ENCODE measurements around the gene CHAC1.

CHAC1 gene

DNA sequence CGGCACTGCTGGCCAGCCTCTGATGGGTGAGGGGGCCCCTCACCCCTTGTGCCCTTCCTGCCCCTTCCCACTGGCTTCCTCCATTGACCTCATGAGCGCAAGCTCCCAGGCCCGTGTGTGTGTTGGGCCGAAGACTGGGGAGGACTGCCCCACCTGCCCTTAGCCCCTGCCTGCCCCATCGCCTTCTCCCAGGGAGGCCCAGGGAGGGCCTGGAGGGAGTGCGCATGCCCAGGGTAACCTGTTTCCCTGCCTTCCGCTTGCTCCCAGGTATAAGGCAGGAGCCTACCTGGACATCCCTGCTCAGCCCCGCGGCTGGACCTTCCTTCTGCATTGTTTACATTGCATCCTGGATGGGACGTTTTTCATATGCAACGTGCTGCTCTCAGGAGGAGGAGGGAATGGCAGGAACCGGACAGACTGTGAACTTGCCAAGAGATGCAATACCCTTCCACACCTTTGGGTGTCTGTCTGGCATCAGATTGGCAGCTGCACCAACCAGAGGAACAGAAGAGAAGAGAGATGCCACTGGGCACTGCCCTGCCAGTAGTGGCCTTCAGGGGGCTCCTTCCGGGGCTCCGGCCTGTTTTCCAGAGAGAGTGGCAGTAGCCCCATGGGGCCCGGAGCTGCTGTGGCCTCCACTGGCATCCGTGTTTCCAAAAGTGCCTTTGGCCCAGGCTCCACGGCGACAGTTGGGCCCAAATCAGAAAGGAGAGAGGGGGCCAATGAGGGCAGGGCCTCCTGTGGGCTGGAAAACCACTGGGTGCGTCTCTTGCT, 15.3 kb upstream of the CHAC1 start:
- DNase-seq, result no peak
- Histone ChIP-seq H3K4me3 (ENCODE audit: low read depth, low read length) (no peak overlapping the region), H3K36me3 (peaks cover 19% of the 10 kb centered on the region), H3K27ac (no peak overlapping the region), H3K27me3 (ENCODE audit: insufficient read depth, low read depth, severe bottlenecking) (no peaks in the 10 kb centered on the region), H3K9me3 (ENCODE audit: severe bottlenecking) (no peaks in the 10 kb centered on the region)
- TF ChIP-seq, protein P1, sequence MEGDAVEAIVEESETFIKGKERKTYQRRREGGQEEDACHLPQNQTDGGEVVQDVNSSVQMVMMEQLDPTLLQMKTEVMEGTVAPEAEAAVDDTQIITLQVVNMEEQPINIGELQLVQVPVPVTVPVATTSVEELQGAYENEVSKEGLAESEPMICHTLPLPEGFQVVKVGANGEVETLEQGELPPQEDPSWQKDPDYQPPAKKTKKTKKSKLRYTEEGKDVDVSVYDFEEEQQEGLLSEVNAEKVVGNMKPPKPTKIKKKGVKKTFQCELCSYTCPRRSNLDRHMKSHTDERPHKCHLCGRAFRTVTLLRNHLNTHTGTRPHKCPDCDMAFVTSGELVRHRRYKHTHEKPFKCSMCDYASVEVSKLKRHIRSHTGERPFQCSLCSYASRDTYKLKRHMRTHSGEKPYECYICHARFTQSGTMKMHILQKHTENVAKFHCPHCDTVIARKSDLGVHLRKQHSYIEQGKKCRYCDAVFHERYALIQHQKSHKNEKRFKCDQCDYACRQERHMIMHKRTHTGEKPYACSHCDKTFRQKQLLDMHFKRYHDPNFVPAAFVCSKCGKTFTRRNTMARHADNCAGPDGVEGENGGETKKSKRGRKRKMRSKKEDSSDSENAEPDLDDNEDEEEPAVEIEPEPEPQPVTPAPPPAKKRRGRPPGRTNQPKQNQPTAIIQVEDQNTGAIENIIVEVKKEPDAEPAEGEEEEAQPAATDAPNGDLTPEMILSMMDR (IDR thresholded peaks at IDR 0.05; ENCODE audit: low read depth, low read length), result peak; percentile 35; the same call in 1 of the 2 replicates

- Histone ChIP-seq H3K36me3 (peaks cover 19% of the 10 kb centered on the region), H3K27ac (no peak overlapping the region), H3K4me3 (ENCODE audit: low read depth, low read length) (no peak overlapping the region), H3K27me3 (ENCODE audit: insufficient read depth, low read depth, severe bottlenecking) (no peaks in the 10 kb centered on the region), H3K9me3 (ENCODE audit: severe bottlenecking) (no peaks in the 10 kb centered on the region)
- TF ChIP-seq, protein P1 (IDR thresholded peaks at IDR 0.05; ENCODE audit: low read depth, low read length), result no peak
- DNase-seq, result no peak
Observed at GRCh38 chr15:40938536-40938870, 14.8 kb upstream of the CHAC1 start.

DNA sequence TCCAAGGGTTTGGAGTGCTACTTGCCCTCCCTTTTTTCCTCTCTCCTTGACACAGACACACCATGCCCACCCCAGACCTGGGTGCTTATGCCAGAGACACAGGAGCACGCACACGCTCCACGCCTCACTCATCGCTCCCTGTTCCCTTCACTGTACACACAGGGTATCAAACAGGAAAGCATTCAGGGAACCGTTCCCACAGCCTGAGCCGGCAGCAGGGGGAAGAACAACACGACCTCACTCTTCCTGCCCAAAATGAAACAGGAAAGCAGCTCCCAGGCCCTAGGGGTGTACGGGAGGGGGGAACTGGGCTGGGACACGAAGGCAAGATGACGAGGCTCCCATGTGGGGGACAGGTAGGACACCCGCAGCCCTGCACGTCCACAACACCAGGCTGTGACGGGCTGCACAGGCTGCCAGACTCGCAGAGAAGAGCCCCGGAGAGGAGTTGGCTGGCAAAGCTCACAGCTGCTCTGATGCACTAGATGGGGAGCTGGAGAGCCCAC, 12.9 kb upstream of the CHAC1 start:
- no peaks in the 10 kb centered on the region for H3K27me3 ChIP-seq (ENCODE audit: insufficient read depth, low read depth, severe bottlenecking)
- no peak overlapping the region for H3K4me3 ChIP-seq (ENCODE audit: low read depth, low read length)
- peaks cover 15% of the 10 kb centered on the region for H3K36me3 ChIP-seq
- no peak for DNase-seq
- H3K9me3 ChIP-seq (ENCODE audit: severe bottlenecking), result no peaks in the 10 kb centered on the region
- no peak overlapping the region; the same call in 1 of the 2 replicates for H3K27ac ChIP-seq
- TF ChIP-seq, protein P1 (IDR thresholded peaks at IDR 0.05; ENCODE audit: low read depth, low read length), result no peak

DNA sequence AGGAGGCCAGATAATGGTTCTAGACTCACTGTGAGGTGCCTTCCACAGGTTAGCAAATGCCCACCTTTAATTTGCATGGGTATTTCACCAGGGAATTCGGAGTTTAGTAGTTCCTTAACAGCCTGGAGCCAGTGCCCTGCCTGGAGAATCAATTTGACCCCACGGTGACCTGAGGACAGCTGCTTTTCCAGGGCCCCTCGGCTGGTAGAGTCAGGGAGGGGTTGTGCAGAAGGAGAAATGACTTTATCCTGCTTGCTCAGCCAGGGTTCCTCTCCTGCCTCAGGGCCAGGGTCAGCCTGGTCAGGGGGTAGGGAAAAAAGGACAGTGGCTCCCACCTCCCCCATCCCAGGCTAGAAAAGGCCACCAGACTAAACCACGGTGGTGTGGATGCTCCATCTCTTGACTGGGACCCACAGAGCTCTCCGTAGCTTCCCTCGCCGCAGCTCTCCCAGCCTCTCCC, 12.2 kb upstream of the CHAC1 start:
- Histone ChIP-seq H3K36me3 (peaks cover 10% of the 10 kb centered on the region), H3K9me3 (ENCODE audit: severe bottlenecking) (no peaks in the 10 kb centered on the region), H3K27me3 (ENCODE audit: insufficient read depth, low read depth, severe bottlenecking) (no peaks in the 10 kb centered on the region), H3K27ac (peak overlapping the region; percentile 75), H3K4me3 (ENCODE audit: low read depth, low read length) (peak overlapping the region; percentile 60)
- DNase-seq, result peak; percentile 35
- TF ChIP-seq, protein P1 (IDR thresholded peaks at IDR 0.05; ENCODE audit: low read depth, low read length), result no peak

DNA sequence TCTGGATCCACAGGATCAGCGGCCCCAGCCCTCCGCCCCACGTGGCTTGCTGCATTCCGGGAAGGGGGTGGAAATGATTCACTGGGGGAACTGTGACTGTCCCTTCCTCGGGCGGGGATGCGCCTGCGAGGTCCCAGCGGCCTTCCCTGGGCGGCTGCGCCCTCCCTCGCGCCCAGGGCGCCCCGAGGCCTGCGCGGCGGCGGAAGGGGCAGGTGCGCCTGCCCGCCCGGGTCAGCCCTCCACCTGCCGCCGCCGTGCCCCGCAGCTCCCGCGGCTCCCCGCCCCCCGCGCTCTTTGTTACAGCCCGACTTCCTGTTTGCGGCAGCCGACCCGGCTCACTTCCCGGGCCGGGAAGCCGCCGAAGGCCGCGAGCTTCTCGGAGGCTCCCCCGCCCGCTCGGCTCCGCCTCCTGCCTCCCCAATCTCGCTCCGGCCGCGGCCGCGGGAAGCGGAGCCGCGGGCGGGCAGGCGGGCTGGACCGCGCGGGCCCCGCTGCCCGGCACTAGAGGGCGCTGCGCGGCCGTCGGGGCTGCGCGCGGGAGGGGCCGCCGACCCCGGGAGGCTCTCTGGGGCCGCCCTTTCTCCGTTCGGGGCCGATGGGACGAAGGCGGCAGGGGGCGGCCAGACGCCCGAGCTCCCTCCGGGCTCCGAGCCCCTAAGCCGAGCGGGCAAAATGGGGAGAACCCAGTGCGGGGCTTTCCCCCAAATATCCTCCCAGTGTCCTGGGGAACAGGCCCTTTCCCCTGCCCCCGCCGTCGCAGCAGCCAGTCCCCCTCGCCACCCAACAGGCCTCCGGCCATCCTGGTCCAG, 11.5 kb upstream of the CHAC1 start:
- Histone ChIP-seq H3K27me3 (ENCODE audit: insufficient read depth, low read depth, severe bottlenecking) (no peaks in the 10 kb centered on the region), H3K4me3 (ENCODE audit: low read depth, low read length) (peak overlapping the region; percentile 60), H3K36me3 (peaks cover 3% of the 10 kb centered on the region), H3K9me3 (ENCODE audit: severe bottlenecking) (no peaks in the 10 kb centered on the region), H3K27ac (peak overlapping the region; percentile 75)
- peak; percentile 76 for DNase-seq
- TF ChIP-seq, protein P1 (IDR thresholded peaks at IDR 0.05; ENCODE audit: low read depth, low read length), result peak; percentile 58

Measured in WERI-Rb-1 (cell line).